ENCODE results near the gene ZNF778. TPM values are rescaled to one million over a fixed set of nuclear protein-coding genes. Genes with fewer than 3 reads are reported as not detected.

The ZNF778 gene
- total RNA-seq, 1 experiment from 2014 or later: 16.4 TPM

- no peaks in the 10 kb centered on the region; the same call in 1 of the 2 replicates for H3K27me3 Mint-ChIP-seq (ENCODE audit: low read depth)
- no peaks in the 10 kb centered on the region for H3K9me3 Mint-ChIP-seq
- no peak overlapping the region for H3K4ac ChIP-seq (ENCODE audit: low read depth, low read length)
- H4K20me1 ChIP-seq (ENCODE audit: control insufficient read depth, insufficient read depth, insufficient read length): no peaks in the 10 kb centered on the region
- H4K91ac ChIP-seq (ENCODE audit: insufficient read length, low read depth, low read length): no peak overlapping the region
- no peaks in the 10 kb centered on the region for H3K4me1 ChIP-seq (ENCODE audit: insufficient read depth, low read length)
- no peaks in the 10 kb centered on the region for H3K9me3 ChIP-seq (ENCODE audit: control insufficient read depth, low read depth, low read length)
- H3K9ac ChIP-seq (ENCODE audit: extremely low read depth, insufficient read length, low read length): no peak overlapping the region
- no peaks in the 10 kb centered on the region for H3K27me3 ChIP-seq (ENCODE audit: insufficient read depth, low read length)
- no peak overlapping the region for H3K18ac ChIP-seq (ENCODE audit: insufficient read length, low read depth, low read length)
- no peak overlapping the region for H3K14ac ChIP-seq (ENCODE audit: insufficient read depth, low read length)
- H2BK20ac ChIP-seq (ENCODE audit: low read depth, low read length, poor library complexity, severe bottlenecking): no peak overlapping the region
- no peak overlapping the region for H3K27ac Mint-ChIP-seq
- peaks cover 3% of the 10 kb centered on the region for H3K79me1 ChIP-seq (ENCODE audit: insufficient read depth, low read depth, low read length, poor library complexity, severe bottlenecking)
- H3K4me3 Mint-ChIP-seq: no peak overlapping the region
- H2AK5ac ChIP-seq (ENCODE audit: insufficient read length, low read length): no peak overlapping the region
- H3K23me2 ChIP-seq (ENCODE audit: insufficient read length, low read depth, low read length, poor library complexity, severe bottlenecking): no peaks in the 10 kb centered on the region
- no peak overlapping the region for H2AFZ ChIP-seq (ENCODE audit: low read length)
- TF ChIP-seq, protein P1, sequence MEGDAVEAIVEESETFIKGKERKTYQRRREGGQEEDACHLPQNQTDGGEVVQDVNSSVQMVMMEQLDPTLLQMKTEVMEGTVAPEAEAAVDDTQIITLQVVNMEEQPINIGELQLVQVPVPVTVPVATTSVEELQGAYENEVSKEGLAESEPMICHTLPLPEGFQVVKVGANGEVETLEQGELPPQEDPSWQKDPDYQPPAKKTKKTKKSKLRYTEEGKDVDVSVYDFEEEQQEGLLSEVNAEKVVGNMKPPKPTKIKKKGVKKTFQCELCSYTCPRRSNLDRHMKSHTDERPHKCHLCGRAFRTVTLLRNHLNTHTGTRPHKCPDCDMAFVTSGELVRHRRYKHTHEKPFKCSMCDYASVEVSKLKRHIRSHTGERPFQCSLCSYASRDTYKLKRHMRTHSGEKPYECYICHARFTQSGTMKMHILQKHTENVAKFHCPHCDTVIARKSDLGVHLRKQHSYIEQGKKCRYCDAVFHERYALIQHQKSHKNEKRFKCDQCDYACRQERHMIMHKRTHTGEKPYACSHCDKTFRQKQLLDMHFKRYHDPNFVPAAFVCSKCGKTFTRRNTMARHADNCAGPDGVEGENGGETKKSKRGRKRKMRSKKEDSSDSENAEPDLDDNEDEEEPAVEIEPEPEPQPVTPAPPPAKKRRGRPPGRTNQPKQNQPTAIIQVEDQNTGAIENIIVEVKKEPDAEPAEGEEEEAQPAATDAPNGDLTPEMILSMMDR (conservative IDR thresholded peaks at IDR 0.05): no peak
- no peak overlapping the region for H4K8ac ChIP-seq (replicated peaks; ENCODE audit: insufficient read length, low read depth, low read length)
- H3K79me2 ChIP-seq (ENCODE audit: insufficient read depth, low read length): no peaks in the 10 kb centered on the region; the same call in 1 of the 2 replicates
- H2BK5ac ChIP-seq (ENCODE audit: insufficient read length, low read length): no peak overlapping the region
- H4K5ac ChIP-seq (ENCODE audit: insufficient read length, low read depth, low read length): no peak overlapping the region
- no CpG with 5 or more reads among the region's 20 CpGs for WGBS (ENCODE audit: extremely low coverage, insufficient read length, low lambda C conversion rate)
- DNase-seq: no peak
- H2BK12ac ChIP-seq (ENCODE audit: insufficient read length, low read depth, low read length): no peak overlapping the region
- H2BK120ac ChIP-seq (ENCODE audit: low read depth, low read length, poor library complexity, severe bottlenecking): no peak overlapping the region
- H3K27ac ChIP-seq (ENCODE audit: insufficient read length, low read depth, low read length): no peak overlapping the region
- peaks cover 8 to 28% (median 24%) of the 10 kb centered on the region in 3 experiments; a peak in 6 of 7 replicates for H3K36me3 Mint-ChIP-seq (ENCODE audit: insufficient read depth in 1 of 3, low read depth in 3 of 3)
- H3K56ac ChIP-seq (ENCODE audit: insufficient read length, low read depth, low read length): no peak overlapping the region
- no peak overlapping the region for H2BK15ac ChIP-seq (ENCODE audit: low read depth, low read length)
- no peaks in the 10 kb centered on the region for H3K4me1 Mint-ChIP-seq
- no peak overlapping the region for H3K4me2 ChIP-seq (ENCODE audit: insufficient read depth, insufficient read length, low read length)
- no peak overlapping the region for H3T11ph ChIP-seq (ENCODE audit: low read length)
- no peak overlapping the region for H3K23ac ChIP-seq (ENCODE audit: insufficient read length, low read depth, low read length)
Observed at GRCh38 chr16:89283449-89283848, 65.9 kb downstream of the ZNF778 start.
